ACC112 (cell line): Measurements from ENCODE around the gene HPCAL4.

ENCODE experiments used
- H2AFZ ChIP-seq: fragments of 200-600 bp; sonication (generic); one replicate; pipeline ENCODE4 v1.6.0; 2017; ENCODE audit warnings: antibody characterized with exemption, low read length; ENCODE audit not compliant: unreplicated experiment
- H3K27ac ChIP-seq: fragments of 200-600 bp; sonication (generic); 2 replicates; pipeline ENCODE4 v1.5.1; 2014; ENCODE audit warnings: low read depth, mild to moderate bottlenecking, antibody characterized with exemption, low read length, moderate library complexity
- H3K27me3 ChIP-seq: fragments of 200-600 bp; sonication (generic); 2 replicates; pipeline ENCODE4 v1.6.1; 2014; ENCODE audit warnings: mild to moderate bottlenecking, antibody characterized with exemption, low read length, moderate library complexity, mixed read lengths; ENCODE audit not compliant: insufficient read depth
- H3K36me3 ChIP-seq: fragments of 200-600 bp; sonication (generic); 2 replicates; pipeline ENCODE4 v1.6.1; 2016; ENCODE audit warnings: mild to moderate bottlenecking, antibody characterized with exemption, low read length, moderate library complexity, mixed read lengths; ENCODE audit not compliant: insufficient read depth
- H3K4me1 ChIP-seq: fragments of 200-600 bp; sonication (generic); one replicate; pipeline ENCODE4 v1.6.1; 2016; ENCODE audit warnings: low read length, mixed read lengths; ENCODE audit not compliant: insufficient read depth, unreplicated experiment, control insufficient read depth
- H3K4me3 ChIP-seq: fragments of 200-600 bp; sonication (generic); 2 replicates; pipeline ENCODE4 v1.5.1; 2014; ENCODE audit warnings: mild to moderate bottlenecking, low read depth, low read length
- H3K79me2 ChIP-seq: fragments of 200-600 bp; sonication (generic); one replicate; pipeline ENCODE4 v1.6.0; 2016; ENCODE audit warnings: low read length; ENCODE audit not compliant: control insufficient read depth, unreplicated experiment, insufficient read depth

Gene HPCAL4

DNA sequence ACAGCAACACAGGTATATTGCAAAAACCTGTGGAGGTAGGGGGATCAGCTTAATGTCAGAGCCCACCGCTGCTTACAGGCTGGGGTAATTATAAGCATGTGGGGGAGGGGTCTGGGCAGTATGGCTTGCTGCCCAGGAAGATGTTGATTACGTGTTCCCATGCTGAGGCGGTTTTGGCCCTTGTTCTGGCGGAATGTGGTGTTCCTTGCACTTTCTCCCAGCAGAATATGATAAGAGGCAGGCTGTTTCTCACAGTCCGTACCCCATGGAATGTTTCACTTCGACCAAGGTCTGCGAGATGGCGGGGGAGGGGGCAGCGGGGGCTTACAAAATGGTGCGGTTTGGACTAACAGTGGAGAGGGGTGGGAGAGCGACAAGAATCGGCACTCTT, 9.8 kb upstream of the HPCAL4 start:
- H3K4me3 ChIP-seq, result peak overlapping the region; percentile 51; the same call in 1 of the 2 replicates
- H3K79me2 ChIP-seq, result no peaks in the 10 kb centered on the region
- H3K36me3 ChIP-seq, result no peaks in the 10 kb centered on the region
- no peak overlapping the region for H2AFZ ChIP-seq
- no peaks in the 10 kb centered on the region for H3K4me1 ChIP-seq
- no peak overlapping the region for H3K27ac ChIP-seq
- peaks cover 41% of the 10 kb centered on the region for H3K27me3 ChIP-seq

DNA sequence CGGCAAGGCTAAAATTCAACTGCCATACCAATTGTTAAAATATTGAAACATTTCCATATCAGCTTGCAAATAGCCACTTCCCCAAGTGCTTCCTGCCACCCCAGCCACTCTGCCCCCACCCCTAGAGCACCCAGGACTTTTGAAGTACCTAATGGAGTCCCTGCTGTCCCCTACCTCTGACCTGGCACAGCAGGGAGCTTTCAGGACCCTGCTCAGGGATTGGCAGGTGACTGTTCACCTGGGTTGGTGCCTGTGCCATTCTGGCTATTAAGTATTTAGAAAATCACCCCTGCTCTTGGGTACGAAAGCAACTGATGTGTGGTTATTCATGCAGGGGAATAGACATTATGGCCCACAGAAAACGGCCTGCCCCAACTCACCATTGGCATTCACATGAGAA, 9.1 kb upstream of the HPCAL4 start:
- H3K27me3 ChIP-seq, result peaks cover 46% of the 10 kb centered on the region
- H3K4me1 ChIP-seq, result no peaks in the 10 kb centered on the region
- no peaks in the 10 kb centered on the region for H3K36me3 ChIP-seq
- H3K79me2 ChIP-seq, result no peaks in the 10 kb centered on the region
- H2AFZ ChIP-seq, result no peak overlapping the region
- no peak overlapping the region for H3K27ac ChIP-seq
- no peak overlapping the region for H3K4me3 ChIP-seq

DNA sequence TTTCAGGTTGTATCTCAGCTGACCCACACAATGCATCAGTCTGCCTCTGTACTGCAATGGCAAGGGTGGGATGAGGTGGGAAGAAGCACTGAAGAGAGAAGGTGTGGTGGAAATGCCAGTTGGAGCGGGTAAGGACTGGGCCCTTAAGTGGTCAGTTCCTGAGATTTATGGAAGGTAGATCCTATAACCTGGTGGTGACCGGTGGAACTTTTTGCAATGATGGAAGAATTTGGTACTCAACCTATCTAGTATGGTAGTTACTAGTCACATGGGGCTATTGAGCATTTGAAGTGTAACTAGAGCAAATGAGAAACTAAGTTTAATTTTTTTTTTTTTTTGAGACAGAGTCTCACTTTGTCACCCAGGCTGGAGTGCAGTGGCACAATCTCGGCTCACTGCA, 8.2 kb upstream of the HPCAL4 start:
- no peak overlapping the region for H2AFZ ChIP-seq
- H3K79me2 ChIP-seq, result no peaks in the 10 kb centered on the region
- H3K27me3 ChIP-seq, result peaks cover 55% of the 10 kb centered on the region
- no peak overlapping the region for H3K27ac ChIP-seq
- H3K36me3 ChIP-seq, result no peaks in the 10 kb centered on the region
- no peak overlapping the region for H3K4me3 ChIP-seq
- no peaks in the 10 kb centered on the region for H3K4me1 ChIP-seq

DNA sequence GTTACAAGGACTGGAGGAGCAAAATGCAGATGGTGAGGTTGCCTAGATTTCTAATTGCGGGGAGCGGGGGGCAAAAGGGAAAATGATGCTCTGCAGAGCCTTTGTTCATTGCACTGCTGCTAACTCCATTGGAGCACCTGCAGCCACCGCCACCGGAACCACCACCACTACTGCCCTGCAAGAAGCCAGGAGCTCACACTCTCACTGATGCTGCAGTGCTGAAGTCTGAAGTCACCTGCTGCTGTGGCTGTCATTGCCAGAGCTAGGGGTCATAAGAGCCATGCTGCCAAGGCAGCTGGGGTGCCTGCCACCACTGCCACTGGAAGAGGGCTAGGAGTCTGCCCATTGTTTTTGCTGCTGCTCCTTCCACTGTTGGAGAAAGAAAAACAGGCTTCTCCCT, 7.3 kb upstream of the HPCAL4 start:
- H3K4me1 ChIP-seq, result no peaks in the 10 kb centered on the region
- peaks cover 64% of the 10 kb centered on the region for H3K27me3 ChIP-seq
- H3K27ac ChIP-seq, result no peak overlapping the region
- no peak overlapping the region for H2AFZ ChIP-seq
- H3K36me3 ChIP-seq, result no peaks in the 10 kb centered on the region
- no peak overlapping the region for H3K4me3 ChIP-seq
- no peaks in the 10 kb centered on the region for H3K79me2 ChIP-seq

DNA sequence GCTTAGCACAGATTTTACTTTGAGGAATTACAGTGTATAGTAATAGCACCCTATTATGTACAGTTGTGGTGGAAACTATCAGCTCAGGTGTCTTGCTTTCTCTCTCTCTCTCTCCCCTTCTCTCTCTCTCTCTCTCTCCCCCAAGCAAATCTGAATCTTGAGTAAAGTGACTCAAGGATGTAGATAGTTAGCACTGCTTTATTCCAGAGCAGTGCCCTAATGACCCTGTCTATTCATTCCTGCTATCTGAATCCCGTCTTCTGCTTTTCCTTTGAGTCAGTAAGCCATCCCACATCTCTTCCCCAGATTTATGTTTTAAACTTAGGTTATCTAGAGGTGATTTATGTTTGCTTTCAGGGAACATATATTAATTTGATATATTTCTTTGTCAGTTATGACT, 5.2 kb upstream of the HPCAL4 start:
- Histone ChIP-seq H3K4me3 (no peak overlapping the region), H2AFZ (no peak overlapping the region), H3K27me3 (peaks cover 85% of the 10 kb centered on the region), H3K36me3 (no peaks in the 10 kb centered on the region), H3K4me1 (no peaks in the 10 kb centered on the region), H3K79me2 (no peaks in the 10 kb centered on the region), H3K27ac (no peak overlapping the region)

DNA sequence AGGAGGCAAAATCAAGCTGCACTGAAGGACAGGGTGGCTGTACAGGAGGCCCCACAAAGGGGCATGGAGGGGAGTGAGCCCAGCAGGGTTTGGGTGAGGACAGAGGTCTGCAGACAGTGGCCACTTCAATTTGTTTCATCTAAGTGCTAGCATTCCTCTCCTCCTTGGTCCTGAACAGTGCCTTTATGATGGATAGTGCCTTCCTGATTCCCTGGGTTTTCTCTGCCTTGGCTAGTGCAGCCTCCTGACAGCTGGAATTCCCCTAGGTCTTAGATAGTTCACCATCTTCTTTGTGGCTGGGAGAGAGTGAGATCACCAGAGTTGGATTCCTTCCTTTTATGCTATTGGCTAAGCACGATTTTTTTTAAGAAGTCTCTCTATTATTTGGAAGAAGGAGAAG, 3.8 kb upstream of the HPCAL4 start:
- Histone ChIP-seq H3K4me3 (no peak overlapping the region), H3K79me2 (no peaks in the 10 kb centered on the region), H3K36me3 (no peaks in the 10 kb centered on the region), H3K4me1 (no peaks in the 10 kb centered on the region), H2AFZ (no peak overlapping the region), H3K27me3 (peaks cover 93% of the 10 kb centered on the region), H3K27ac (no peak overlapping the region)

DNA sequence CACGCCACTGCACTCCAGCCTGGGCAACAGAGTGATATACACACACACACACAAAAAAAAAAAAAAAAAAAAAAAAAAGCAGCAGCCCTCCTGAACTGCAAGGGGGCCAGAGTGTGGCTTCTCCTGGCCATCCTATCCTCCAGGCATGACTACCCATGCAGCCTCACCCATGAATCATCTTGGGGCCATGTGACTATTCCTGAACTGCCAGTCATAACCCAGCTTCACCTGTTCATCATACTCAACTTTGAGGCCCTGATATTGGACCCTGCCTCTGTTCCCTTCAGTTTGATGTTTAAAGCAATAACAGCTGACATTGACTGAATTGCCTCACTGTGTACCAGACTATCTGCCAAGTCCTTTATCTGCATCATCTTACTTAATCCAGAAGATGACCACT, 2.8 kb upstream of the HPCAL4 start:
- no peaks in the 10 kb centered on the region for H3K79me2 ChIP-seq
- no peak overlapping the region for H3K4me3 ChIP-seq
- no peaks in the 10 kb centered on the region for H3K36me3 ChIP-seq
- H3K27me3 ChIP-seq, result peaks cover 97% of the 10 kb centered on the region
- H3K27ac ChIP-seq, result no peak overlapping the region
- no peak overlapping the region for H2AFZ ChIP-seq
- H3K4me1 ChIP-seq, result no peaks in the 10 kb centered on the region

DNA sequence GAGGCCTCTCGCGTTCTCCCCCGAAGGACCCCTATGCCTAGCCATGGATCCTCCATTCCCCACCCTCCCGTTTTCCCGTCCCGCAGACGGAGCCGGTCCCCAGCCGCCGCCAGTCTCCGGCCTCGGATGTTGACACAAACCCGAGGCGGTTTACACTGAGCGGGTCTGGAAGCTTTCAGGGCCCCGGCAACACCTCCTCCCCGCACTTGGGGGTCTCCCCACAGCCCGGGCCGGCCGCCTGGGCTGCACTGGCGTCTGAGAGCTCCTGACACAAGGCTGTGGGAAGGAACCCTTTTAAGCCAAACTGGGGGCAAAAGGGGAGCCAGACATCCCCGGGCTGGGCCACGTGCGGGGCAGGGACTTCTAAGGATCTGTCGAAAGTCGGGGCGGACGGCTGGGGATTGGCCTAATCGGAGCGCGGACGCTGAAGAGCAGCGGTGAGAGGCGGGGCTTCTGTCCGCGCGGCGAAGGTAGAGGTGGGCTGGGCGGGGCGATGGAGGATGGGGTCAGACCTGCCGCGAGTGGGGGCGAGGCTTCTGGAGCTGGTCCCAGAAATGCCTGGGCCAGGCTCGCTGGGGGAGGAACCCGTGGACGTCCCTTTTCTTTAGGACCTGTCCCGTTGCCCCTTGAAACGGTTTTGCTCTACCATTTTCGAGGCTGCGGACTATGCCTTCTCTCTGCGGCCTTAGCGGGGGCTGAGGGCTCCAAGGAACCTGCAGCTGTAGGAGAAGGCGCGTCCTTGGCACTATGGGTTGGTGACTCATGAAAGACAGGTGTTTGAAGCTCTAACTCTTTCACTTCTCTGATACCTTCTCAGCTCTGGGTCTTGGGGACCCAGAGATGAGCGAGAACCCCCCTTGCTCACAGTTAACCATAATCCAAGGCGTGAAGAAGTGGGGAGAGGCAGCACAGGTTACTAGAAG, 1.2 kb upstream of the HPCAL4 start:
- H3K4me1 ChIP-seq, result no peaks in the 10 kb centered on the region
- no peak overlapping the region for H3K27ac ChIP-seq
- no peak overlapping the region for H2AFZ ChIP-seq
- peak overlapping the region; percentile 66; the same call in 1 of the 2 replicates for H3K4me3 ChIP-seq
- H3K36me3 ChIP-seq, result no peaks in the 10 kb centered on the region
- no peaks in the 10 kb centered on the region for H3K79me2 ChIP-seq
- H3K27me3 ChIP-seq, result peaks cover 96% of the 10 kb centered on the region

DNA sequence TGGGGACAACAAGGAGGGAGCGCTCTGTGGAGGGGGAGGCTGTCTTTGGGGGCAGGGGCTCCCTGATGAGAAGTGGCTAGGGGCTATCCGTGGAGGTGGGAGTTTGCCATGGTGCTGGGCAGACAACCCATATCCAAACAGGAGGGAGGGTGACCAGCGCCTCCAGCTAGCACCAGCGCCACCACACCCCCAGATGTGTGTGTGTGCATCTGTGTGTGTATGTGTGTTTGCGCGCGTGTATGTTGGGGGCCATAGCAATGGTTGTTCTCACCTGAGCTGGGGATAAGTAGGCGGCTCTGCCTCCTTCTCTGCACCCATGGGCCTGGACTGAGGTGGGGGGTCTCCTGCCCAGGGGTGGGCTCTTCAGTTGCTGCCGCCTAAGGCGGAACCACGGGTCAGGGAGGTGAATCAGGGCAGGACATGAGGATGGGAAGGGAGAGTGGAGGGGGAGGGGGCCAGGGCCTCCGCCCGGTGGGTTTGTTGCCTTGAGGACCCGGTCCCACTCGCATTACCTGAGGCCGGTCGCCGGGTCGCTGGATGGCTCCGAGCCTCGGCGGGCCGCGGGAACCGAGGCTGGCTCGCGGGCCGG, 345 bp downstream of the HPCAL4 start:
- Histone ChIP-seq H3K4me3 (peak overlapping the region; percentile 66), H3K4me1 (no peaks in the 10 kb centered on the region), H3K27ac (no peak overlapping the region), H3K27me3 (peaks cover 96% of the 10 kb centered on the region), H2AFZ (no peak overlapping the region), H3K79me2 (no peaks in the 10 kb centered on the region), H3K36me3 (no peaks in the 10 kb centered on the region)

DNA sequence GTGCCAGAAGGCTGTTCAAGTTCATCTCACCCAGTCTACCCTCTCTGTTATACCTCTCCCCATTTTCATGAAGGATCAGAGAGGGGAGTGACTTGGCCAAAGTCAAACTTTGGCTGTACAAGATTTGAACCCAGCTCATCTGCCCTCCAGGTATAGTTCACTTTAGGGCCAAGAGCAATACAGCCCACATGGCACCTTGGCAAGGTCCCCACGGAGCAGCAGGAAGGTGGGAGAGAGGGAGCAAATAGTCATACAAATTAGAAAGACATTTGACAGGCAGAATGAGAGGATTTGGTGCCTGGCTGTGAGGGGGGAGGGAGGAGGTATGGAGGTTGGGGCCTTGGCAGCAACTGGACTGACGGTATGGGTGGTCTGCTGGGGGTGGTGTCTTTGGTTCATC, 1.0 kb downstream of the HPCAL4 start:
- no peaks in the 10 kb centered on the region for H3K36me3 ChIP-seq
- H3K27me3 ChIP-seq, result peaks cover 93% of the 10 kb centered on the region
- no peak overlapping the region for H3K4me3 ChIP-seq
- no peak overlapping the region for H3K27ac ChIP-seq
- no peak overlapping the region for H2AFZ ChIP-seq
- H3K4me1 ChIP-seq, result no peaks in the 10 kb centered on the region
- H3K79me2 ChIP-seq, result no peaks in the 10 kb centered on the region

DNA sequence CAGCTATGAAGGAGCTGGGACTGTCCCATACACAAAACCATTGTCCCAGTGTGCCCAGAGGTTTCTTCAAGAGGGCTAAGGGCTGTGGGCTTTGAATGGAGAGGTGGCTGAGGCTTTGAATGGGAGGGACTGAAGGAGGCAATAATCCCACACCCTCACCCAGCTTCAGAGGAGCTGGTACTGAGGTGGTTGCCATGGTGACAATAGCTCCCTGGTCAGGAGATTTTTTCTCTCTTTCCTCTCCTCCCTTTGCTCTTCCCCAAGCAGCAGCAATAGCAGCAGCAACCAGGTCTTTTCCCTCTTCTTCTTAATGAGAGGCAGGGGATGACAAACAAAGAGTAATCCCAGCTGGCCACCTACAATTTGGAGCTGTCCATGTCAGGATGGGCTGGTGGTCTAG, 1.6 kb downstream of the HPCAL4 start:
- peaks cover 93% of the 10 kb centered on the region for H3K27me3 ChIP-seq
- H2AFZ ChIP-seq, result no peak overlapping the region
- no peak overlapping the region for H3K27ac ChIP-seq
- no peaks in the 10 kb centered on the region for H3K79me2 ChIP-seq
- no peaks in the 10 kb centered on the region for H3K36me3 ChIP-seq
- no peaks in the 10 kb centered on the region for H3K4me1 ChIP-seq
- no peak overlapping the region for H3K4me3 ChIP-seq
